Inflammatory macrophage treated with lipopolysaccharide for 1 hour (primary cell): ENCODE results near the gene TPCN1.

Experiments
- DNase-seq, 2 donors: peaks; one replicate each; pipeline ENCODE4 v3.0.0-alpha.2; 2020 to 2022

TPCN1 gene

DNA sequence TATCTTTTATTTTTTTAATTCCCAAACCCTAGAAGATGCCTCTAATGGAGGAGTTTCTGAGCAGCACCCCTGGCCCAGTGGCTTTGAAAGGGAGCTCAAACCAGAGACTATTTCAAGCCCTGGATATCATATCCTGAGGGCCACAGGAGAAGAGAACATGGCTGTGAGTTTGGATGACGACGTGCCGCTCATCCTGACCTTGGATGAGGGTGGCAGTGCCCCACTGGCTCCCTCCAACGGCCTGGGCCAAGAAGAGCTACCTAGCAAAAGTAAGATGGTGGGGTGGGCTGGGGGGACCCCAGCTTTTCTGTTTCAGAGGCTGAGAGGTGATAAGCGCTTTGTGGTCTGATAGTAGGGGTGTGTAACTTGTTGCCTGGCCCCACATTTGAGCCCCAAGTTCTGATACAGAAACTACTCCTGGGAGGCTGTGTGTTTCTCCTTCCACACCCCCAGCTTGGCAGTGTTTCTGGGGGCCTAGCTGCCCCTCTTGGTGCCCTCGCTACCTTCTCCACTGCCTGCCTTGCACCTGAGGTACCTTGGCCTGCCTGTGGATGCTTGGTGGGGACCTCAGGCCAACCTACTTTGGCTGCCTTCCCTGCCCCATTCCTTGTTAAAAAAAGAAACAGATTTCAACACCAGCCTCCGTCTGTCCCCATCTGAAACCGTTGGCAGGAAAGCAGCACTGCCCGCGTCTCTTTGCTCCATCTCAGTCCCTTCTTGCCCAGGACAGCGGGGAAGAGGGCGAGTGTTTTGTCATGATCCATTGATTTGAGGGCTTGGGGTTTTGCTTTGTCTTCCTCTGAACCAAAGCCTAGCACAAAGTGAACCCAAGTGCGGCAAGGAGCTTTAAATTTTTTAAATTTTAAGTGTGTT is 5.7 kb downstream of the TPCN1 start:
- DNase-seq = no peak

DNA sequence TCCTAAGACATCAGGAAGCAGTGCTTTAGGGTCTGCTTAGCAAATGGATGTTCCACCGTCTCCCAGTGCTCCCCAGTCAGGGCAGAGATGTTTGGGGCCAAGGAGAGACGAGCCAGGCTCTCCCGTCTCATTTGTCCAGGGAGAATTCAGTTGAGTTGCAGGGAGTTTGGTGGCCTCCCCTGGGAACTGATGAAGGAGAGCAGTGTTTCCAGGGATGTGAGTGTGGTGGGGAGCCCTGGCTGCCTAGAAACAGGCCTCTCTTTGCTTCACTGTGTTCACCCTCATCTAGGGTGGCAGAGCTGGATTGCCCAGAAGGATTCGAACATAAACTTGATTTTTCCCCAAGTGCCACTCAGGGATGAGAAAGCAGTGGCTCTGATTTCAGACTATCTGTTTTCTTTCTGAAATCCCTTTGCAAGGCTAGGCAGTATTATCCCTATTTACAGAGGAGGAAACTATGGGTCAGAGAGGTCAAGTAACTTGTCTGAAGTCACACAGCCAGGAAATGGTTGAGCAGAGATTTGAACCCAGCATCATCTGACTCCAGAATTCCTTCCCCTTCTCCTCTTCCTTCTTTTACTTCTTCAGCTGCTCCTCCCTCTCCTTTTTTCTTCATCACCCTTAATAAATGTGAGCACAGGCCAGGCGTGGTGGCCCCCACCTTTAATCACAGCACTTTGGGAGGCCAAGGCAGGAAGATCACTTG is 6.6 kb downstream of the TPCN1 start:
- DNase-seq = no peak

DNA sequence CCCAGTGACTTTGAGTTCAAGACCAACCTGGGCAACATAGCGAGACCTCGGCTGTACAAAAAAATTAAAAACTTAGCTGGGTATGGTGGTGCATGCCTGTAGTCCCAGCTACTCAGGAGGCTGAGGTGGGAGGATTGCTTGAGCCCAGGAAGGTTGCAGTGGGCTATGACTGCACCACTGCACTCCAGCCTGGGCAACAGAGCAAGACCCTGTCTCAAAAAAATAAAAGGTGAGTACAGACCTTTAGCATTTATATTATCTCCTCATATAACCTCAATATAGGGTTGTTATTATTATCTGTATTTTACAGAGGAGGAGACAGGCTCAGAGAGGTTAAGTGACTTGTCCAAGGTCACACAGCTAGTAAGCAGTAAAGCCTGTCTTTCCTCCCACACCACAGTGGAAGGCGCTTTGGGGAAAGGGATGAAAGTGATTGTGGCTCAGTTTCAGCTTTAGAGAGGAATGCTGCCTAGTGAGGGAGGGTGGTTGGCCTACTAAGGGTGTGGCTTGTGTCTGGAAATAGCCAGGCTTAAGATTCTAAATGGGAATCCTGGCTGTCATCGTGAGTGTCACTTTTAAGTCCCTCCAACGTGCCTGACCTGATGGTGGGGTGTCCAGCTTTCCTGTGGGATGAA is 7.2 kb downstream of the TPCN1 start:
- no peak for DNase-seq

DNA sequence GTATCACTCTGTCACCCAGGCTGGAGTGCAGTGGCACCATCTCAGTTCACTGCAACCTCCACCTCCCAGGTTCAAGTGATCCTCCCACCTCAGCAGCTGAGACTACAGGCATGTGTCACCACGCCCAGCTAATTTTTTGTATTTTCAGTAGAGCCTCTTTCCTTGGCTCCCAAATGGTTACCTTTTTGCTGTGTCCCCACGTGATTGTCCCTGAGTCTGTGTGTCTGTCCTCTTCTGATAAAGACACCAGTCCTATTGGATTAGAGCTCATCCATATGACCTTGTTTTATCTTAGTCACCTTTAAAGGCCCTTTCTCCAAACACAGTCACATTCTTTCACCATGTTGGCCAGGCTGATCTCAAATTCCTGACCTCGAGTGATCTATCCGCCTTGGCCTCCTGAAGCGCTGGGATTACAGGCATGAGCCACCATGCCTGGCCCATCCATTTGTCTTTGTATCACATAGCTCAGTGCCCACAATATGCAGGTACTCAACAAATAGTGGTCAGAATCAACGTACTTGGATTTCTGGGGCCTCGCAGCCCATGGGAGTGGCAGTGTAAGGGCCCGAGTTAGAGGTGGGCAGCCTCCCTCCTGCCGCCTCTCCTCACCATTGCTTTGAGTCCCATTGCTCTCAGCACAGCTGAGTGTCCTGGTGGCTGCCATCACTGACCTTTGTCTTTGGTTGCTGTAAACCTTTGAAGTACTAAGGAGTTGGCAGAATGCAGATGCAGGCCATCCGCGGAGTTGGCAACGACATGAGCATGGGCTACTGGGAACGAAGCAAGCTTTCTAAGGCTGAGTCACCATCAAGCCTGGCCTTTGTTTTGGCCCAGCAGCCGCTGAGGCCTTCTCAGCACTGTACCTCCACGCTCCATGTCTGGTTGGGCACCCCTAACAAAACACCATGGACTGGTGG is 9.3 kb downstream of the TPCN1 start:
- no peak for DNase-seq

DNA sequence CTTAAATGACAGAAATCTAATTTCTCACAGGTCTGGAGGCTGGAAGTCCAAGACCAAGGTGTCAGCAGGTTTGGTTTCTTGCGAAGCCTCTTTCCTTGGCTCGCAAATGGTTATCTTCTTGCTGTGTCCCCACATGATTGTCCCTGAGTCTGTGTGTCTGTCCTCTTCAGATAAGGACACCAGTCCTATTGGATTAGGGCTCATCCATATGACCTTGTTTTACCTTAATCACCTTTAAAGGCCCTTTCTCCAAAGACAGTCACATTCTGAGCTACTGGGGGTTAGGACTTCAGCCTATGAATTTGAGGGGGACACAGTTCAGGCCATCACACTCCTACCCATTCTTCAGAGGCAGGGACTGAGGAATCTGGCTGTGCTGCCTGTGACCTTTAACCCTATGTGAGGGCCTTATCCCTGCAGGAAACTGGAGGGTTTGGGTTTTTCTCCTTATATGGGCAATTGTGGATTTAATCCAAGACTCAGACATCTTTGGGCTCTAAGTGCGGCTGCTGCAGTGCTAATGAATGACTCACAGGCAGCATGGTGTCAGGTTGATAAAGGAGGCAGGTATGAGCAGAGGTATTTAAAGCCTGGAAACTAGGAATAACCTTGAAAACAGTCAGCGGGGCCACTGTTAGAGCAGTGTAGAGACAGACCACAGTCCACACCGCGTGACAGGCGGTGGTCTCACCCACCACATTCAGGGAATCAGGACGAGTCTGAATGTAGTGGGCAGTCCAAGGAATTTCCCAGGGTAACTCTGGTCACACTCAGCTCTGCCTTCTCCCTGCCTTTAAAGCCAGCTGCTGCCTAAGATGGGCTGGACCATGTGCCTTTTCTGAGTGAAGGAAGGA is 10.2 kb downstream of the TPCN1 start:
- DNase-seq = no peak

DNA sequence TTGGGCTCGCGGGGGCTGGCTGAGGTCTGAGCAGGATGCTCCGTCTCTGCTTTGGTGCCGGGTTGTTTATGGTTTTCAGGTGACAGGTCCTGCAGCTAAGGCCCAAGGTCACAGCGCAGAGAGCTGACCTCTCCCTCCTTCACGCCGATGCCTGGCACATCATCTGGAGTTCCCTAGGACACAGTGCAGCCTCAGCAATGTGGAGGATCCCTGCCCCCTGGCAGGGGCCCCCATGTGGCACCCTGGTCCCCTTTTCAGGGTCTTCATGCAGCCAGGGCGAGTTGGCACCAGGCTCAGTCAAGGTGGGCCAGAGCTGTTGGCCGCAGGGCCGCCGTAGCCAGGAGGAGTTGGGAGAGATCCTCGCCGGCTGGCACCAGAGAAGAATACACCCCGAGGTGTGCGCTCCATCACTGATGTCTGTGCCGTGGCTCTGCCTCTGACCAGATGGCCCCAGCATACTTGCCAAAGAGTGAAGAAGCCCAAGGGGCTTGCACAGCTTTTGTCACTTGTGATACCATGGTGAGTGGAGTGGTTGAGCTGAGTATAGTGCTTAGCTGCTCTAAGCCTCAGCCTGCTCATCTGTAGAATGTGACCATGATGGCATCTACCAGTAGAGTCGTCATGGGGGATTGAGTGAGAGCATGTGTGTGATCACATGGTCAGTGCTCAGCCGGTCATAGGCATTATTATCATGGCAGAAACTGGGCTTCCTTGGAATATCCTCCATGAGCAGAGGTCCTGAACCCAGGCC is 11.0 kb downstream of the TPCN1 start:
- DNase-seq = no peak

DNA sequence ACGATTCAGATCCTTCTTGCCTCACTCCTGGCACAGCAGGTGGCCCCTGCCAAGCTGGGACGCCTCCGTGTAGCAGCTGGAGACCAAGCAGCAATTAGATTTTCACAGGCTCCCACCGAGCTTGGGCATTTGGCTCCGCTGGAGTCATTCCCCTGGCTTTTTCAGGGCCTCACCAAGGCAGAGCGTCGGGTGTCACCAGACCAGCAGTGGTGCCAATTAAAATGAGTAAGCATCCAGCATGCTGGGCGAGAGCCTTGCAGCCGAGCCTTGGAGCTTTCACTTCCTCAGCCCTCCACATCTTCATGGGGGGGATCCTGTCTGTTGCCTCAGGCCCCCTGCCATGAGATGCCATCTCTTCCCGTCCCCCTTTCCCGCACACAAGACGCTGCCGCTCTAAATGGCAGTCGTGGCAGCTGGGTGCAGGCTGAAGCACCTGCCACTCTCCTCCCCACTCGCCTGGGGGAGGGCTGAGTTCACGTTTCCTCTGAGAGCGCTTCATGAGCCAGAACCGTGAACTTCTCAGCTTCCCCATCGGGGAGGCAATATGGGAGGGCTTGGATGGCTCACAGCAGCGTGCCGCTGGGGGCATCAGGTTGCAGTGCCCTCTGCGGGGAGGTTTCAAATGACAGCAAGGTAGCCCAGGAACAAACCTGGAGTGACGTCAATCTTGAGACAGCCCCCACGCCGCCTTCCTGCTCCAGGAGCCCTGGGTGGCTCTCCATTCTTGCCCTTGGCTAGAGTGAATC is 11.7 kb downstream of the TPCN1 start:
- peak; percentile 71 to 72 for DNase-seq

DNA sequence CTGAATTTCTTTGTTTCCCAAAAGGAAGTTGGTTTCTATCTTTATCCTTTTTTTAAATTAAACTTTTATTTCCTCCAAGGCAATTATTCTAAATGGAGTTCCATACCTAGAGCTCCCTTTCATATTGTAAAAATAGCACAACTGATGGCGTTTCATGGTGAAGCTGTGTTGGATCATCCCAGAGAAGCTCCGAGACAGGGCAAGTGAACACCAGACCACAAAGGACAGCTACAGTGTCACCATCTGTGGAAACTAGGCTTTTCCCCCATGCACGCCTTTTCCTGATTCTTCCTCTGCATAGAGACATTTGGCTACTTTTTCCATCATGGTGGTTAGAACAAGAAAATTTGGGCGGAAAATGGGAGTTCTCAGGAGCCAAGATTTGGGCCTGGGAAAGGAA is 12.7 kb downstream of the TPCN1 start:
- no peak for DNase-seq

DNA sequence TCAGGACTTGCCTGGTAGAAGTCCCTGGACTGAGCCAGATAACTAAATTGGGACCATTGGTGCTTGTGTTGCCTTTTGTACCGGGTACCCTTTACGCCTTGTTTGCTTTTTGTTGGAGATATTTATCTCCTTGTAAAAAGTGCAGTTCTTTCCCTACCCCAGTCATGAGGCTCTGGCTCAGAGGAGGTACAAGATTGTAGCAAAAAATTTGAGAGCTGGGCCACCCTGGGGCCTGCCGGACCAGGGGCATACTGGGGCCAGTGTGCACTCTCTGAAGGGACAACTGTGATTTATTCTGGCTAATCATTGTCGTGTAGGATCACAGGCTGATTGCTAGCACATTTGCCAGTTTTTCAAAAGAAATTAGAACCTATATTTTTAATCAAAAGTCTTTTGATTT is 13.2 kb downstream of the TPCN1 start:
- no peak for DNase-seq

DNA sequence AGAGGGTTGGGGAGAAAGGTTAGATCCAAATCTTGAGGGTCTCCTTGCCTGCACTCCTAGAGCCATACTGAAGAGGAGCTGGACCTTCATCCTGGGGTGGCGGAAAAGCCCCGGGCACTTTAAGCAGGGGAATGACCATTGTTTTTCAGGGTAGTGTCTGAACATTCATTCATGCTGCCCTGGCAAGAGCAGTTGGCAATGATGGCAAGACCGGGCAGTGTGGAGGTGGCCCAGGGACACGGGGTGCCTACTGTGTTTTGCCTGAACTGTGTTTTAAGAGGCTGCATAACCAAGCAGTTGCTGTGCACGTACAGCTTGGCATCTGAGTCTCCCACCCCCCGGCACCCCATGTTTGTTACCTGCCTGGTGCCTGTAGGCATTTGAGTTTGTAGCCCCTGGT is 14.7 kb downstream of the TPCN1 start:
- DNase-seq = no peak

DNA sequence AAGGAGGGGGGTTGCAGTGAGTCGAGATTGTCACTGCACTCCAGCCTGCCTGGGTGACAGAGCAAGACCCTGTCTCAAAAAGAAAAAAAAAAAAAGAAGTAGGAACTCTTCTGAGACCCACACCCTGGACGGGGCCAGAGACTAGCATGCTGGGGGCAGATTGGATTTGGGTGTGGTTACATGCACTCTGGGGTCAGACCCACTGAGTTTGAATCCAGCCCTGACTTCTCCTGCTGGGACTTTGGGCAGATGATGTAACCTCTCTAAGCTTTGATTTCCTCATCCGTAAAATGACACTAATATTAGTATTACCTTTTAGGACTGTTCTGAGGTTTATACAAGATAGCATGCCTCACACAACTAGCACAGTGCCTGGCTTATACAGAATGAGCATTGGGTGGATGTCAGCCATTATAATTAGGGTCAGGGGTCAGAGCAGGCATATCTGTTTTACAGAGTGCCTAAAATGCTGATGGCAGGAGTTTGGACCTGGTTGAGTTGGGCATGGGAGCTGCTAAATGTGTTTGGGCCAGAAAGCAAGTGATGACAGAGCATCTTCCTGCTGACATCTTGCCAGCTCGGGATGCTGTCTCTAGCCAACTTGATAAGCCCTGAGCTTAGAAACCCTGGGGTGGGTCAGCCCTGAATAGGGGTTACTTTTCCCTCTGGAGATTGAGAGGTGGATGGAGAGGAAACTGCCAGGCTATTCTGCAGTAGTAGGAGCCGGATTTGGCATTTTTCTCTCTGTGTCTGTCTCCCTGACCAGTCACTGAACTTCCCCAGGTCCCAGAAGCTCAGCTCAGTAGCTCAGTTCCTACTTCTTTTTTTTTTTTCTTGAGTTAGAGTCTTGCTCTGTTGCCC is 15.5 kb downstream of the TPCN1 start:
- DNase-seq = peak in 1 of 2 donors; percentile 43

DNA sequence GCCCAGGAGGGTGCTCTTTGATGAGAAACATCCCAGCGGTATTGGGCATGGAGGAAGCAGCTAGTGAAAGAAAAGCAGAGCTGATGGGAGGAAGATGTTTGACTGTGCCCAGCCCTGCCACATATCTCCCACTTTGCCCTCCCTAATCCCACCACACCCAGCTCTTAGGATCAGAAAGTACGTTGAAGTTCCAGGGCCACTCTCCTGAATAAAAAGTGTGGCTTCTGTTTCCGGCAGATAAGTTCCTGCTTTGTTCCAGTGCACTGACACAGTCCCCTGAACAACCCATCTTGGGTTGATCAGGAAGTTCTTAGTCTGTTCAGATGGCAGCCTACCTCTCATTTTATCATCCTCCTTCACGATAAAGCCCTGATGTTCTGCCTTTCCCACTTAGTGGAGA is 16.5 kb downstream of the TPCN1 start:
- no peak for DNase-seq

DNA sequence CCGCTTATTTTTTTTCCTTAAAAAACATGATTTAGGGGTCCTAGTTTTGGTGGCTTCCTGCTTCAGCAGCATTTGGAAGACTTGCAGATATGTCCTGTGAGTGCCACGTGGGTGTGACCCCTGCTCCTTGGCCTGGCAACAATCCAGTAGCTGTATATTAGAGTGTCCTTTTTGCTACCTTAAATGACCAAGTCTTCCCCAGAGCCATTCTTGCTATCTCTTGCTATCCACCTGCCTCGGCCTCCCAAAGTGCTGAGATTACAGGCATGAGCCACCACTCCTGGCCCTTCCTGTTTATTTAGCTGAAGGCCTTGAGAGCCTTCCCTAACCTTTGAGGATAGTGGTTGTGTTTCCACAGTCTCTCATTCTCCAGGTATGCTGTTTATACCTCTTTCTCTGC is 17.0 kb downstream of the TPCN1 start:
- DNase-seq = no peak

DNA sequence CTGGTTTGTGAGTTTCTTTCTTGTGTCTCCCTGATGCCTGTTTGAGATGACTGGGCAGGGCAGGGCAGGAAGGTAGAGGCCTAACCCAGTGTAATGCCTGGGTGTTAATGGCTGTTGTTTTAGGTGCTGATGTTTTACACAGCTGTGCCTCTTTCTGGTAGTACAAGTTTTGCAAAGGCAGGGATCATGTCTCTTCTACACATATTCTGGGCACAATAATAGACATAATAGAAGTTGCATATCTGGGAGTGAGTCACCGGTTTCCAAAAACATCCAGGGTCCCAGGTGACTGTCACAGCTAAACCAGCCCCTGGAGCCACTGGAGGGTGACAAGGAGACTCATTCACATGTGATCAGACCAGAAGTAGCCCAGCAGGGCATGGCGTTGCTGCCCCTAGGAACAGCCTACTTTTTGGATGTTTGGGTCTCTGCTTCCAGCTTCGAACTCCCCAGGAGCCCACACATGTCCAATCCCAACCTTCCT is 18.1 kb downstream of the TPCN1 start:
- no peak for DNase-seq

DNA sequence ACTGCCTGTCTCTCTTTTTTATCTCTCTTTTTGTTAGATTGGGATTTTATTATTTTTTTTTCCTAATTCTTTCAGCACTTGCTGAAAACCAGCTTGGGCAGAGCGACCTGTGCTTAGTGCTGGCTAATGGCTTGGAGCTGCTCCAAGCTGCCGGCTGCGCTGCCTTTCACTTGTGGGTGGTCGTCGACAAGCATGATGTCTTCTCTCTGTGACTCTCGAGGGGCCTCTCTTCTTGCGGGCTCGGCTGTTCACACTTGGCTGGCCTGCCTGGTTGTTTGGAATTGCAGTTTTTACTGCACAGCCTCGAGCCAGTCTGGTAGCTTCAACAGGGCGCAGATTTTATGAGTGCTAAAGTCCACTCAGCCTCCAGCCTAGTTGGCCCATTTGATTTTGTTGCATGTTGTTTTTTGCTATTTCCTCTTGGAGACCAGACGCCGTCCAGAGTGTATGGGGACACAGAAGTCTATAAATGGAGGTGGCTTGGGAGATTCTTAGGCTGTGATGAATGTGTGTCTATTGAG is 18.6 kb downstream of the TPCN1 start:
- no peak for DNase-seq

DNA sequence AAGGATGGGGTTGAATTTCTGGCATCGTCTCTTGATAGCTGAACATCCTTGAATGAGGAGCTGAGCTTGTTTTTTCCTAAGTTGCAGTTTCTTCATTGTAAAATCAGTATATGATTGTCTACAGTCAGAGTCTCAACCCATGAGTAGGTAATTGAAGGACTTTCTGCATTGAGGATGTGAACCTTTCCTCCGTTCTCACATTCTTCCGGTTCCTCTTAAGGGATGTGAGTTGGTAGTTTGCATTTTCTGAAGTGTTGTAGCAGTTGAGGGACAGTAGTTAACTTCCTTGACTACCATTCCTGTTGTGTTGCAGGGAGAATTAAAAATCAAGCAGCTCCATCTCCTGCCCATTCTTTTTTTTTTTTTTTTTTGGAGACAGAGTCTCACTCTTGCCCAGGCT is 19.1 kb downstream of the TPCN1 start:
- peak; percentile 31 to 50 for DNase-seq

DNA sequence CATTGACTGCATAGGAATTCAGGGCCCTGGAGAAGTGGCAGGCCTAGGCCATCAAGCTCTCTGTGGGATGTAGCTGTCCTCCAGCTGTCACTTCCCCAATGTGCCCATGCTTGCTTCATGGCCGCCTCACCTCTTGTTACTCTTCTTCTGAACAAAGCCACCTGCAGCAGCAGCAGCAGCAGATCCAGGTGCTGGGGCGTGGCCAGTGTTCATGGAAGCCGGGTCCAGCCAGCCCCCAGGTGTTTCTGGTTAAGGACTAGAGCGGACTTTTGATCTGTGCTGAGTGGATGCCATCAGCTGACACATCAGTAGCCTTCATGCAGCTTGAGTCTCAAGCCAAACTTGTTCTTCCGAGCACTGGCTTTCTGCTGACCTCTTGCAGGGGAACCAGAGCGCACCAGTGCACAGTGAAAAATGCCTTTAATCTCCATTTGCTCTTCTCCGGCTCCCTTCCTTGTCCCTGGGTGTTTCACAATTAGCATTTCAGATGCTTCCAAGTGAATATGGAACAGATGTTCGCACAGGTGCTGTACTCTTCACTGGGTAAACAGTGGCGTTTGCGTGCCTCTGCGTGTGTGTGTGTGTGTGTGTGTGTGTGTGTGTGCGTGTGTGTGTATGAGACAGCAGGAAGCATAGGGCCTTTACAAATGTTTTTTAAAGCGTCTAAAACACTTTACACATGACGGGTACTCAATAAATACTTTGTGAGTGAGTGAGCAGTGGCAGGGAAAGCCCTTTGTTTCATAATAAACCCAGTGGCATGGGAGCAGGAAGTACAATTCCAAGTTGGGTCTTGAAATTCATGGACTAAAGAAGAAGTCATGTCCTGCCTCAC is 20.1 kb downstream of the TPCN1 start:
- DNase-seq = peak; percentile 74 to 86

DNA sequence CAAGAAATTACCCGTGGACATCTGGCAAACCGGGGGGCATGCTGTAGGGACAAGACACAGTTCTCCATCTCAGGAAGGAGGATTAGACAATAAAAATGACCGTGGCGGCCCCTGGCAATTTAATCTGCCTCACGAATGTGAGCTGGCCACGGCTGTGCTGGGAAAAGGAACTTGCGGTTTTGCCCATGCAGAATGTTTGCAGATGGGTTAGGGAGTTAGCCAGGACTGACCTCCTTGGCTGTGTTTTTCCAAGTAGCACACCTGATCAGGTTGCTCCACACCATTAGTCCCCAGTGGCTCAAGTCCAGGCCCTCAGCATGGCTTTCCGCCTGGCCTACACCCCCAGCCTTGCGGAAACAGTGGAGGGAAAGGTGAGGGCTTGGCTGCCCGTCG is 20.8 kb downstream of the TPCN1 start:
- DNase-seq = no peak
